Colonic mucosa (tissue), 4 donors: ENCODE data around the gene EVI5. TPM values are rescaled to one million over a fixed set of nuclear protein-coding genes. Genes with fewer than 3 reads are reported as not detected.

ENCODE experiments used
- DNase-seq: peaks from one replicate; pipeline ENCODE4 v3.0.0-alpha.2; 2020
- H3K27ac ChIP-seq: fragments of 200-600 bp; one replicate; pipeline ENCODE4 v1.8.0; 2021
- H3K27me3 ChIP-seq: fragments of 200-600 bp; one replicate; pipeline ENCODE4 v1.8.0; 2021
- H3K36me3 ChIP-seq: fragments of 200-600 bp; one replicate; pipeline ENCODE4 v1.8.0; 2021
- H3K4me1 ChIP-seq: fragments of 200-600 bp; one replicate; pipeline ENCODE4 v1.8.0; 2021; ENCODE audit warnings: mild to moderate bottlenecking
- H3K4me3 ChIP-seq: fragments of 200-600 bp; one replicate; pipeline ENCODE4 v1.8.0; 2021
- H3K9ac ChIP-seq, 2 donors: one replicate each; pipeline ENCODE4 v1.7.0; 2013; ENCODE audit warnings: control low read depth in 2 of 2, low read depth in 2 of 2, low read length in 2 of 2
- H3K9me3 ChIP-seq: fragments of 200-600 bp; one replicate; pipeline ENCODE4 v1.8.0; 2021
- intact Hi-C: fragments of 100-400 bp; cut with DNase I; formaldehyde crosslinking; loops from one replicate; pipeline ENCODE4 v1.14.1; 2022
- total RNA-seq, 2 donors: library from RNA; stranded (reverse); fragmentation: NEBNext Ultra II Directional in 1 of 2; extraction: Animal tissue kit (Norgen Biotek cat#: 25700) in 1 of 2; gene quantifications; one replicate each; pipeline ENCODE4 v1.2.1, GENCODE V29; 2021
- TF ChIP-seq, protein P1 (sequence below): fragments of 200-600 bp; IDR thresholded peaks from one replicate; pipeline ENCODE4 v1.8.0; 2022; ENCODE audit warnings: antibody characterized with exemption, mild to moderate bottlenecking
- donor health status: healthy.
- donor health status: DM: no; HTN: no; CAD: no.
- donor health status: DM: no; HTN: no; CAD: no.

EVI5 gene
- total RNA-seq, 2 donors from 2014 or later = 23.9 to 29.0 TPM

DNA sequence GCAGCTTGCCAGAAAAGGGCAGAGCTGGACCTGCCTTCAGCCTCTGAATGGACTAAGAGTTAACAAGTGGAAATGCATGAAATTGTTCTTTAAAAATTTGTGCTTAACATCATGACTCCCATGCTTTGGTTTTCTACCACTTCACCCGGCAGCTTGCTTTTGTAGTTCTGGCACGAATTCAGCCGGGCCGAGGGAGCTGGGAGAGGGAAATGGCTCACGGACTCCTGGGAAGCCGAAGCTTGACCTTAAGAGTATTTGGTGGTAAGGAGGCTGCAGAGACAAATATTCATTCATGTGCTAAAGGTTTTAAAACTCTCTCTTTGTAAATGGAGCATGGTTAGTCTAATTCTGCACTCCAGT is 281.0 kb downstream of the EVI5 start:
- TF ChIP-seq, protein P1, sequence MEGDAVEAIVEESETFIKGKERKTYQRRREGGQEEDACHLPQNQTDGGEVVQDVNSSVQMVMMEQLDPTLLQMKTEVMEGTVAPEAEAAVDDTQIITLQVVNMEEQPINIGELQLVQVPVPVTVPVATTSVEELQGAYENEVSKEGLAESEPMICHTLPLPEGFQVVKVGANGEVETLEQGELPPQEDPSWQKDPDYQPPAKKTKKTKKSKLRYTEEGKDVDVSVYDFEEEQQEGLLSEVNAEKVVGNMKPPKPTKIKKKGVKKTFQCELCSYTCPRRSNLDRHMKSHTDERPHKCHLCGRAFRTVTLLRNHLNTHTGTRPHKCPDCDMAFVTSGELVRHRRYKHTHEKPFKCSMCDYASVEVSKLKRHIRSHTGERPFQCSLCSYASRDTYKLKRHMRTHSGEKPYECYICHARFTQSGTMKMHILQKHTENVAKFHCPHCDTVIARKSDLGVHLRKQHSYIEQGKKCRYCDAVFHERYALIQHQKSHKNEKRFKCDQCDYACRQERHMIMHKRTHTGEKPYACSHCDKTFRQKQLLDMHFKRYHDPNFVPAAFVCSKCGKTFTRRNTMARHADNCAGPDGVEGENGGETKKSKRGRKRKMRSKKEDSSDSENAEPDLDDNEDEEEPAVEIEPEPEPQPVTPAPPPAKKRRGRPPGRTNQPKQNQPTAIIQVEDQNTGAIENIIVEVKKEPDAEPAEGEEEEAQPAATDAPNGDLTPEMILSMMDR = no peak
- Histone ChIP-seq H3K36me3 (no peaks in the 10 kb centered on the region), H3K4me1 (no peaks in the 10 kb centered on the region), H3K27ac (no peak overlapping the region), H3K9me3 (no peaks in the 10 kb centered on the region), H3K27me3 (no peaks in the 10 kb centered on the region), H3K4me3 (no peak overlapping the region), H3K9ac (no peak overlapping the region)
- intact Hi-C loops = no loop called here
- no peak for DNase-seq

DNA sequence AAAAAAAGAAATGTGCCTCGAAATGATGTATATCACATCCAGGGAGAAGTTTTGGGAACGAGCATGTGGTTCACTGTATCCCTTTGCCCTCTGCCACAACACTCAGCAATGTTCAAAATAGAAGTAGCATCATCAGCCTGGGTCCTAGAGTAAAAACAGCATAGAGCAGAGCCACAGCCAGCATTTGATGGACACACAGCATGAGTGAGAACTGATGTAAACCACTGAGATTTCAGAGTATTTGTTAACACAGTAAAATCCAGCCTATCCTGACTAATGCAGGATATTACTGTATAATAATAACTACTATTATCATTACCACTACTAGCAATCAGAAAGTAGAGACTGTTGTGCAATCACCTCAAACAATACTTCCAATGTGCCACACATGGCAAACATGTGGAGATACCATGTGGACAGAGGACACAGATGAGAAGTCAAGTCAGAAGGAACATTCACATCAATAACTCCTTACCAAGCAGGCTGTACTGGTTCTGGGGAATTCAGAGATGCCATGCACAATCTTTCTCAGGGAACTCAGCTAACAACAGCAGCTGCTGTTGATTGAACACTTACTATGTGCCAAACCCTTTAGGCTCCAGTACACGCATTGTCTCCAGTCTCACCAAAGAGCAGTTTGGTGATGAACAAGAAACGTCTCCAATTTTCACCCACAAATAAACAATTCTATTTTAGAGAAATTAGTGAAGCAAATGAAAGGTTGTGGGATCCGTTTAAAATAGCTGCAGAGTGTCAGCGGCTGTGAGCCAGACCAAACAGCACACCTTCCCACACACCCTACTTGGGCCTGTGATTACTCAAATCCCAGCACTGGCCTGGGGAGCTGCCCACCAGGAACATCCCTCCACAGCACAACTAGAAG is 281.6 kb downstream of the EVI5 start:
- no peak overlapping the region for H3K9ac ChIP-seq
- TF ChIP-seq, protein P1 = no peak
- H3K27ac ChIP-seq = no peak overlapping the region
- no peak overlapping the region for H3K4me3 ChIP-seq
- DNase-seq = no peak
- no peaks in the 10 kb centered on the region for H3K4me1 ChIP-seq
- no peaks in the 10 kb centered on the region for H3K9me3 ChIP-seq
- intact Hi-C loops = no loop called here
- H3K27me3 ChIP-seq = no peaks in the 10 kb centered on the region
- H3K36me3 ChIP-seq = no peaks in the 10 kb centered on the region

DNA sequence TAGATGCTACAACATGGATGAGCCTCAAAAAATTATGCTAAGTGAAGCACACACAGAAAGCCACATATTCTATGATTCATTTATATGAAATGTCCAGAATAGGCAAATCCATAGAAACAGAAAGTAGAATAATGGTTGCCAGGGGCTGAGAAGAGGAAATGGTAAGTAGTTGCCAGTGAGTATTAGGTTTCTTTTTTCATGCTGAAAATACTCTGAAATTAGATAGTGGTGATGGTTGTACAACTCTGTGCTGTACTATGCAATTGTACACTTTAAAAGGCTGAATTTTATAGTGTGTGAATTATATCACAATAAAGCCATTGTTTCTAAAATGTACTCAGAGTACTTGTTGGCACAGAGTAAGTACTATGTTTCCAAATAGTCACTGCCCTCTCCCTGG is 282.7 kb downstream of the EVI5 start:
- intact Hi-C loops = no loop called here
- DNase-seq = no peak
- H3K9ac ChIP-seq = no peak overlapping the region
- no peaks in the 10 kb centered on the region for H3K4me1 ChIP-seq
- H3K27me3 ChIP-seq = no peaks in the 10 kb centered on the region
- no peak overlapping the region for H3K4me3 ChIP-seq
- TF ChIP-seq, protein P1 = no peak
- no peaks in the 10 kb centered on the region for H3K9me3 ChIP-seq
- no peaks in the 10 kb centered on the region for H3K36me3 ChIP-seq
- H3K27ac ChIP-seq = no peak overlapping the region

DNA sequence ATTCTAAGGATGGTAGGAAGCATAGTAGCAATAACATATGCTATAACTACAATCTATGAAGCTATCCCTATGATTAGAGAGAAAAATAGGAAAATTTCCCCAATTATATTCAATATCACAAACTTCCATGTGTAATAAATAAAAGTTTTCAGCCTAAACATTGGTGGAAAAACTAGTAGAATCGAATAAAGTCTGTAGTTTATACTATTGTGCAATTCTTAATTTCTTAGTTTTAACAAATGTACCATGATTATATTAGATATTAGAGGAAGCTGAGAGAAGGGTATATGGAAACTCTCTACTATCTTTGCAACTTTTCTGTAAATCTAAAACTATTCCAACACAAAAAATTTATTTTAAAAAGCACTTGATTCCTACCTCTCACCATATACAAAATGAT is 284.4 kb downstream of the EVI5 start:
- DNase-seq = no peak
- no peak overlapping the region for H3K27ac ChIP-seq
- H3K4me3 ChIP-seq = no peak overlapping the region
- no peaks in the 10 kb centered on the region for H3K27me3 ChIP-seq
- H3K36me3 ChIP-seq = no peaks in the 10 kb centered on the region
- no peak overlapping the region for H3K9ac ChIP-seq
- H3K4me1 ChIP-seq = no peaks in the 10 kb centered on the region
- TF ChIP-seq, protein P1 = no peak
- intact Hi-C loops = no loop called here
- H3K9me3 ChIP-seq = no peaks in the 10 kb centered on the region

DNA sequence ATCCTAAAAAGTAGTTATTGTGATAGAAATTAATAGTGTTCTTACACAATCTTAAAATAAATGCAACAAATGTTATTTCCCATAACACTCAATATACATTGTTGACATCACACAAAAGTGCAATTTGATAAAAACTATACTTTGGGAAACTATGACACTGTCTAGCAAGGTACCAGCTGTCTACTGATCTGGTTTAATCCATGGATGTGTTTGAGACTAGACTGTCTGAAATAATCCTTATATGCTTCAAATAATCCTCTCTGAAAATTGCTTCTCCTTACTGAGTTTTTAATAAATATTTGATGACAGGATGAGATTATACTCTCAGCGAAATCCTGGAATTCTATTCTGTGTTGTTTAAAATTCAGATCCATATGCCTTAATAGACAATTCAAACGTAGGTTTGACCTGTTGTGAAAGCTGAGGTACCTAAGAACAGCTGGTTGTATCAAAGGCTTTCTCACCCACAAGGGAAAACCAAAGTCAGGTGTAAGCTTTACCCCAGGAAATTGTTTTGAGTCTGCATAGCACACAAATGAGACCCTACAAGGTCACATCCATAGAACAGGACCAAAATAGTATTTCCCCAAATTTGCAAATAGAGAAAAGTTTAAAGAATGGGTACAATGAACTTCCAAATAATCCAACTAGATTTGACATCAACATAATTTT is 289.4 kb downstream of the EVI5 start:
- H3K9ac ChIP-seq = no peak overlapping the region
- no peaks in the 10 kb centered on the region for H3K27me3 ChIP-seq
- DNase-seq = no peak
- intact Hi-C loops = no loop called here
- H3K4me3 ChIP-seq = no peak overlapping the region
- TF ChIP-seq, protein P1 = no peak
- no peaks in the 10 kb centered on the region for H3K9me3 ChIP-seq
- no peaks in the 10 kb centered on the region for H3K4me1 ChIP-seq
- H3K36me3 ChIP-seq = no peaks in the 10 kb centered on the region
- no peak overlapping the region for H3K27ac ChIP-seq
